Spleen (tissue), 7 donors: ENCODE data around the gene RYR1.

Experiments used
- CTCF ChIP-seq, 11 experiments: fragments of 200-600 bp in 7 of 11; fragments of 450-650 bp in 4 of 11; sonication (generic) in 4 of 11; IDR thresholded peaks in 8 of 11; conservative IDR thresholded peaks in 3 of 11; 1 replicate in 7 of 11; 2 replicates in 4 of 11; pipeline versions ENCODE4 v1.4.0 to v1.8.0; 2016 to 2021; ENCODE audit warnings: antibody characterized with exemption in 11 of 11, inconsistent platforms in 4 of 11, mild to moderate bottlenecking in 1 of 11
- POLR2A ChIP-seq, 3 donors: fragments of 450-650 bp; IDR thresholded peaks; one replicate each; pipeline ENCODE4 v1.5.1; 2017; ENCODE audit warnings: antibody characterized with exemption in 3 of 3, mild to moderate bottlenecking in 1 of 3
- POLR2AphosphoS5 ChIP-seq, 3 donors: sonication (generic); formaldehyde crosslinking; IDR thresholded peaks; one replicate each; pipeline ENCODE4 v1.5.1; 2017; ENCODE audit warnings: antibody characterized with exemption in 3 of 3
- donor health status: DM: no; HTN: no; CAD: no; lungs with moderate emphysema.
- donor health status: DM: no; HTN: no; CAD: no.
- donor health status: DM: no; HTN: no; CAD: no.

GRCh38 chr19:38482496-38482895, 49.0 kb downstream of the RYR1 start:
- TF ChIP-seq CTCF (IDR thresholded peaks at IDR 0.05 in 8 of 11, conservative IDR thresholded peaks at IDR 0.05 in 3 of 11) (no peak), POLR2AphosphoS5 (IDR thresholded peaks at IDR 0.05) (no peak), POLR2A (IDR thresholded peaks at IDR 0.05) (no peak)
